ENCODE results near the gene TBC1D1. TPM values are rescaled to one million over a fixed set of nuclear protein-coding genes. Genes with fewer than 3 reads are reported as not detected.

TBC1D1 gene
- total and polyA plus RNA-seq, 2 experiments from 2014 or later = 100.0 to 214 TPM

- H3K27ac ChIP-seq = no peak overlapping the region
- DNase-seq (ENCODE audit: low read depth in 1 of 2, low spot score in 1 of 2) = peak in 1 of 2 donors; percentile 15
- H3K36me3 ChIP-seq = no peaks in the 10 kb centered on the region
- H3K27me3 ChIP-seq = no peaks in the 10 kb centered on the region
- H3K4me3 ChIP-seq = no peak overlapping the region
- H3K9me3 ChIP-seq (ENCODE audit: low read depth) = no peaks in the 10 kb centered on the region
- peaks cover 8% of the 10 kb centered on the region for H3K4me1 ChIP-seq (ENCODE audit: low read depth)
- TF ChIP-seq CTCF (IDR thresholded peaks at IDR 0.05; ENCODE audit: low read depth, low read length) = no peak
Measured at GRCh38 chr4:38099020-38099600, 208.2 kb downstream of the TBC1D1 start.

GRCh38 chr4:38099908-38100407 is 209.1 kb downstream of the TBC1D1 start:
- Histone ChIP-seq H3K4me1 (ENCODE audit: low read depth) (peaks cover 8% of the 10 kb centered on the region), H3K36me3 (no peaks in the 10 kb centered on the region), H3K4me3 (no peak overlapping the region), H3K9me3 (ENCODE audit: low read depth) (no peaks in the 10 kb centered on the region), H3K27me3 (no peaks in the 10 kb centered on the region), H3K27ac (no peak overlapping the region)
- no peak for TF ChIP-seq CTCF (IDR thresholded peaks at IDR 0.05; ENCODE audit: low read depth, low read length)
- DNase-seq (ENCODE audit: low read depth in 1 of 2, low spot score in 1 of 2) = peak in 1 of 2 donors; percentile 88

- TF ChIP-seq CTCF (IDR thresholded peaks at IDR 0.05; ENCODE audit: low read depth, low read length) = no peak
- DNase-seq (ENCODE audit: low read depth in 1 of 2, low spot score in 1 of 2) = no peak
- Histone ChIP-seq H3K36me3 (no peaks in the 10 kb centered on the region), H3K4me3 (no peak overlapping the region), H3K27ac (no peak overlapping the region), H3K4me1 (ENCODE audit: low read depth) (peaks cover 8% of the 10 kb centered on the region), H3K27me3 (no peaks in the 10 kb centered on the region), H3K9me3 (ENCODE audit: low read depth) (no peaks in the 10 kb centered on the region)
Measured at GRCh38 chr4:38100474-38101255, 209.8 kb downstream of the TBC1D1 start.

- Histone ChIP-seq H3K4me1 (ENCODE audit: low read depth) (peaks cover 8% of the 10 kb centered on the region), H3K9me3 (ENCODE audit: low read depth) (no peaks in the 10 kb centered on the region), H3K36me3 (no peaks in the 10 kb centered on the region), H3K27ac (no peak overlapping the region), H3K27me3 (no peaks in the 10 kb centered on the region), H3K4me3 (no peak overlapping the region)
- DNase-seq (ENCODE audit: low read depth in 1 of 2, low spot score in 1 of 2) = peak in 1 of 2 donors; percentile 30
- no peak for TF ChIP-seq CTCF (IDR thresholded peaks at IDR 0.05; ENCODE audit: low read depth, low read length)
Measured at GRCh38 chr4:38101563-38101962, 210.7 kb downstream of the TBC1D1 start.

GRCh38 chr4:38102957-38103588 is 212.2 kb downstream of the TBC1D1 start:
- DNase-seq (ENCODE audit: low read depth in 1 of 2, low spot score in 1 of 2) = no peak
- TF ChIP-seq CTCF (IDR thresholded peaks at IDR 0.05; ENCODE audit: low read depth, low read length) = no peak
- Histone ChIP-seq H3K9me3 (ENCODE audit: low read depth) (no peaks in the 10 kb centered on the region), H3K4me1 (ENCODE audit: low read depth) (peaks cover 8% of the 10 kb centered on the region), H3K27me3 (no peaks in the 10 kb centered on the region), H3K4me3 (no peak overlapping the region), H3K36me3 (no peaks in the 10 kb centered on the region), H3K27ac (no peak overlapping the region)

All from cardiac muscle cell (in vitro differentiated cells and primary cell).